SIG-M5 treated with dmso at 0.1 percent for 504 hours (cell line): ENCODE results near the gene ZNF581.

Experiments
- DNase-seq: peaks from one replicate; lab custom pipeline; 2025; ENCODE audit not compliant: unreplicated experiment; lab: John Stamatoyannopoulos, UW

Gene ZNF581

DNA sequence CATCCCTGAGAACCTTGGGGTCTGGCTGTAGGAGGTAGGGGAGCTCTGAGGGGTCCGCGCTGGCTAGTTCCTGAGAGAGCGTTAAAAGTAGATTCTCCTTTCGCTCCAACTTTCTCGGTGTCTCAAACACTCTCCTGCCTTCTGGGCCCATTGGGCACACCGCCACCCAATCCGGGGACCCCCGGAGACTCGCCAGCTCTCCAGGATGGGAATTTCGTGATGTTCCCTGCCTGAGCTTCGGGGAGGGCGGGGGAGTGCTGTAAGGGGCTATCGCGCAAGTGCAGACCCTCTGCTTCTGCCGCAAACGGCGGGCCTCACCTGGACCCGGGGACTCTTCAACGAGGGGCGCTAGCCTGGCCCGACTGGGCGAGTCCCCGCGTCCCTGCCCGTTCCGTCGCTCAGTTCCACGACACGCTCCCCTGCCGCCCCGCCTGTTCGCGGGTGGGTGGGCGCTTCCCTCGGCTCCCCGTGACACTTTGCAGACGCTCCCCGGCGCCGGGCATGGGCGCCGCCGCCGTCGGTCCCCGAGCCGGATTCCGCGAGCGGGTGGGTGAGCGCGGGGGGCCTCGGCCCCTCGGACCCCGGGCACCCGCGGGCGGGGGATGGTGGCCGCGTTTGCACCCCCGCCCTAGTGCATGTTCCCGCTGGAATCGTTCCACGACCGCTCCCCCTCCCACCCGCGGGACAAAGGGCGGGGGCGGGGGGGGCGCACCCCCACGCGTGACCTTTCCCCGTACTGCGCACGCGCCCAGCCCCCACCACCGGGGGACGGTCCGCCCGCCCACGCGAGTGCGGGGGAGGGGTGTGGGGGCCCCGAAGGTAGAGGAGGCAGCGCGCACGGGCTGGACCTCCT is 4.5 kb downstream of the ZNF581 start, which contains the start of gene CCDC106:
CCDC106 (plus strand) TSS at position 481 of the 853 bp plus-strand sequence. CDS start 835 bp downstream, outside the sequence.
- peak; percentile 43 for DNase-seq

DNA sequence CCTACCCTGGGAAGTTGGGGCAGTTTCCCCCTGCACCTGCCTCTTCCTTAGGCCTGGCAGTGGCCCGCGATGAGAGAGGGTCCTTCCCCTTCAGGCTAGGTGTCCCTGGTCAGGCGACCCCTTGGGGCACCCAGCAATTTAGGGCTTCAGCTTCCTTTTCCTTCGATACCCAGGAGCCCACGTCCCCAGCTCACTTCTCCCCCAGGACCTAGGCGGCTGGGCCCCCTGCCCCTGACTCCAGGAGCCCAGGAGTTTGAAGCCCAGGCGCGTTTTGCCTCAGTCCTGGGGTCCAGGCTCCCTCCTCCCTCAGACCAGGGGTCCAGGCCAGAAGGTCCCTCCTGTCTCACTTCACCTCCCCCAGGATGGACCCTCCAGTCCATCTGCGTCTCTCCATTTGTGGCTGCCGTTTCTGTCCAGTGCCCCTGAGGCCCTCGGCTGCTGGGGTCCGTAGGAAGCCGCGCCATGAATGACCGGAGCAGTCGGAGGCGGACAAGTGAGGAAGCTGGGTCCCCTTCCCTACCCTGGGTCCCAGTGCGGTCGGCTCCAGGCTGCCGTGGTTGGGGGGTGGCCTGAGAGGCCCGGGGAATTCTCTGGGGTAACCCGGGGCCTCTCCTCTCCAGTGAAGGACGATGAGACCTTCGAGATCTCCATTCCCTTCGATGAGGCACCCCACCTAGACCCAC is 5.3 kb downstream of the ZNF581 start:
- DNase-seq, result no peak

DNA sequence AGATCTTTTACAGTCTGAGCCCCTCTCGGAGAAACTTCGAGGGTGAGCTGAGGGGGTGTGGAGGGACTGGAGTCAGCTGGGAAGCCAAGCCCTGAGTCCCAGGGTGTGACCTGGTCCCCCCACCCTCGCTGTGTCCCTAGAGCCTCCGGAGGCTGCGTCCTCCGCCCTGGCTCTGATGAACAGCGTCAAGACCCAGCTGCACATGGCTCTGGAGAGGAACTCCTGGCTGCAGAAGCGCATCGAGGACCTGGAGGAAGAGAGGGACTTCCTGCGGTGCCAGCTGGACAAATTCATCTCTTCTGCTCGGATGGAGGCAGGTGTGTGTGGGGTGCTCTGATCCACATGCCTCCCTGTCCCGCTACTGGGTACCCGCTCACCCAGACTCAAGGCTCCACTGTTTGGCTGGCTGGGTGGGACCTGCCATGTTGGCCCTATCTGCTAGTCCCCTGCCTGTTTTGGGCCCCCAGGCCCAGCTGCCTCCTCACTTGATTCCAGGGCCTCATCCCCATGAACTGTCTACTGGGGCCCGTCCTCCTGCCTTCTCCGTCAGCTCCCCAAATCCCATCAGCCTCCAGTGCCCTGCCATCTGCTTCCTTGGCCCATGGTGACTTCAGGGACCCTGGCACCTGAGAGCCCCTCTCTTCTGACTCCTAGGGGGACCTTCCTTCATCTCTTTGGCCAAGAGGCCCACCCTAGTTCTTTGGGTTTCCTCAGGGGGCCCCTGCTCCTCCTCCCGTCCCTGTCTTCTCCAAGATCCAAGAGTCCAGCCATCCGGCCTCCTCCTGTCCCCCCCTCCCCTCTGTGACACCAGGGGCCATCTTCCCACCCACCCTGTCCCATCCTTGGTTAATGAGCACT is 6.0 kb downstream of the ZNF581 start:
- no peak for DNase-seq

DNA sequence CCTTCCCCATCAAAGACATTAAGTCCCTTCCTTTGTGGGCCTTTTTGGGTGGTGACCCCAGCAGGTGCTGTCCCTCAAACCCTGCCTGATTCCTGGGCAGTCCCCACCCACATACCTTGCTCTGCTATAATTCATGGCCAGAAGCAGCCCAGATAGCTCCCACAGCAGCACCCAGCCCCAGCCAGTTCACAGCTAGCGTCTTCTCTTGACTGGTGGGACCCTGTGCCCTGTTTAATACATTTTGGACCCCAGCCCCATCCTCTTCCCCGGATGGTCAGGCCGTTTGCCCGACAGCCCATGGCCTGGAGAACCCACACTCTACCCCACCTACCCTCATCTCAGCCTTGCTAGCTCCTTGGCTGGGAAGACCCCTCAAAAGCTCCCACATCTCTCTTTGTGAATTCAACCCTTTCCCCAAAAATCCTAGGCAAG is 6.7 kb downstream of the ZNF581 start:
- DNase-seq, result no peak

DNA sequence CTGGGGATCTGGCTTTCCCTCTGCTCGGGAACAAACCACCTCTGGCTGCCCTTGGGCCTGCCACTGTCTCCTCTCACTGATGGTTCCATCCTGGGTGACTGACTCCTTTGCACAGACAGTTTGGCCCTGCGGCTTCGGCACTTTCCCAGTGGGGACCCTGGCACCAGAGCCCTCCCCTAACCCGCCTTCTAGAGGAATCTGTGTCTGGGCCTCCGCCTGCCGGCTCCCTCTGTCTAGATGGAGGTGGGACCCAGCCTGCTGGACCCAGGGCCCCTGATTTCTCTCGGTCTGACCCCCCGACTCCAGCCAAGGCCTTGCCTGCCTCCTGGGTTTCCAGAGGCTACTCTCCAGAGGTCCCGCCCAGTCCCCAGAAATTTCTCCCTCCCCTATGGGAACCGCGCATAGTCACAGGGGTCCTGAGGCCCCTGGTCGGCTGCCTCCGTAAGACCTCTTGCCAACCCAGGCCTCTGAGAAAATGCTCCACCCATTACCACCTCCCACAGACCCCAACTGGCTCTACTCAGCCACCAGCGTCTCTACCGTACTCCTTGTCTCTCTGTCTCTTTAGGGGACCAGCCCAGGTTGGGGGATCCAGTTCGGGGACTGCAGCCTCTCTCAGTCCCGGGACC is 7.3 kb downstream of the ZNF581 start:
- no peak for DNase-seq

DNA sequence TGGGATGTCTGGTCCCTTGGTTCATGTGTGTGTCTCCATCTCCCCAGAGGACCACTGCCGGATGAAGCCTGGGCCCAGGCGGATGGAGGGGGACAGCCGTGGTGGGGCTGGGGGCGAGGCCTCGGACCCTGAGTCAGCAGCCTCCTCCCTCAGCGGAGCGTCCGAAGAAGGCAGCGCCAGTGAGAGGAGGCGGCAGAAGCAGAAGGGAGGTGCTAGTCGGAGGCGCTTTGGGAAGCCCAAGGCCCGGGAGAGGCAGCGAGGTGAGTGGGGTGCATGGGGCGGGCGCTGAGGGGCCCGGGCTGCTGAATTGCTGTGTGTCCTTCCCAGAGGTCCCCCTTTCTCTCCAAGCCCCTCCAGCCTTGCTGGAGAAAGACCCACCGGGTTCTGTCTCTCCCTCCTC is 7.8 kb downstream of the ZNF581 start:
- no peak for DNase-seq

DNA sequence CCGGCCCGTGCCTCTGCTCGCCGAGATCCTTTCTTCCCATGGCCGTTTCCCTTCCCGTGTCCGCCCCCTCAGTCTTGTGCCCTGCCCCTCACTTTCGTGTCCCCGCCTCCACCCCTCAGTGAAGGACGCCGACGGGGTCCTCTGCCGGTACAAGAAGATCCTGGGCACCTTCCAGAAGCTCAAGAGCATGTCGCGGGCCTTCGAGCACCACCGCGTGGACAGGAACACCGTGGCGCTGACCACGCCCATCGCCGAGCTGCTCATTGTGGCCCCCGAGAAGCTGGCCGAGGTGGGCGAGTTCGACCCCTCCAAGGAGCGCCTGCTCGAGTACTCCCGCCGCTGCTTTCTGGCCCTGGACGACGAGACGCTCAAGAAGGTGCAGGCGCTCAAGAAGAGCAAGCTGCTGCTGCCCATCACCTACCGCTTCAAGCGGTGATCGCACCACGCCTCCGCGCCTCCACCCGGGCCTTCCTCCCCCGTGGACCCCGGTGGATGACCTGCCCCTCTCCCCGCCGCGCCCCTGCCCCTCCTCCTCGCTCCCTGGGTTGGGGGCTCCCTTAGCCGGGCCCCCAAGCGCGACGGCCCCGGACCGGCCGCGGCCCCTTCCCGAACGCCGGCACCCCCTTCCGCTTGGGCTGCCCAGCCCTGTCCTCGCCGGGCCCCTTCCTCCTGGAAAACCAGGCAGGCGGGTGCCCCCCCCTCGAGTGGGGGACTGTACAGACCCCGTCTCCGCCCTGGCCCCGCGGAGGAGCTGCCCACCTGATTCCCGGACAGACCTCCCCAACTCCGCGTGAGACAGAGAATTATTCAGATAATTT is 9.1 kb downstream of the ZNF581 start:
- DNase-seq, result no peak

DNA sequence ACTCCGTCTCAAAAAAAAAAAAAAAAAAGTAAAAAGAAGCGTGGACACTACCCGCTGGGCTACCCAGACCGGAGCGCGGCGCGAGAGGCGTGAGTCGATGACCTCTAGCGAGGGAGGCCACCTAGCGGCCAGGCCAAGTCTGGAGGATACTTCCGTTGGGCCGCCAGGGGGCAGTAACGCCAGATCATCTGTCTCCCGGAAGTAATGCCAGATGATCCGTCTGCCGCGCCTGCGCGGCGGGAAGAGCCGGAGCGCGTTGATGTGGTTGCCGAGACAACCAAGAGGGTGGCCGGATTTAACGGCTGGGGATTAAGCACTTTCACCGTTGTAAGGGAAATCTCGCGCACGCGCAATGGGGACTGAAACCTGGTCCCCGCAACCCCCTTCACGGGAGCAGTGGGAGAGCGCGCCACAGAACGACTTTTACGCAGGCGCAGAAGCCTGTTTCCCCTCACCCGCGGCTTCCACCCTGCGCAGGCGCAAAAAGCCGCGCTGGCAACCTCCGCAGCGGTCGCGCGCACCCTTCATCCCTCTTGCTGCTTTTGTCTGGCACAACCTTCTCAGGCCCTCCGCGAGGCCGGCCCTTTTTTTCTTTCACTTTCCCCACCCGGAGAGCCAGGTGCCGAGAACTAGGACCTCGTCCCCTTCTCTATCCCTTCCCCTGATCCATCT is 10.3 kb downstream of the ZNF581 start:
- DNase-seq, result peak; percentile 97

DNA sequence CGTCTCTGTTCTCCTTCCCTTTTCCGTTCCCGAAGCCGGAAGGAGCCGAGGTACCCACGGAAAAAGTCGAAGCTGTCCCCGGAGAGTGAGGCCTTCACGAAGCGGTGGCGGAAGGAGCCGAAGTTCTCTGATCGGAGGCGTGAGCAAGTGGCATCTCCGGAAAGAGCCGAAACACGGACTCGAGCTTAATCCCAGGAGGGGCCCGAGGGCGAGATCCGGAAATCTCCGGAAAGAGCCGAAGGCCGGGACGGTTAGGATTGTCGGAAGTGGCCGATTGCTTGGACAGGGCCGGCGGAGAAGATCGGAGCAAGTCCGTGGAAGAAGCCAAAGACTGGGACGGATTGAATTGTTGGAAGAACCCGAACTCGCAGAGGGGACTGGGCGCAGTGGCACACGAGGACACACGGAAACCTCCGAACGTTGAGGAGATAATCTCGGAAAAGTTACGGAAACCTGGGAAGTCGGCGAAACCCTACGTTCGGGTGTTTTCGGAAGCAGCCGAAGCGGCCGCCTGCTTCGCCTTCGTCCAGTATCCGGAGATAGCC is 10.9 kb downstream of the ZNF581 start:
- DNase-seq, result peak; percentile 98

DNA sequence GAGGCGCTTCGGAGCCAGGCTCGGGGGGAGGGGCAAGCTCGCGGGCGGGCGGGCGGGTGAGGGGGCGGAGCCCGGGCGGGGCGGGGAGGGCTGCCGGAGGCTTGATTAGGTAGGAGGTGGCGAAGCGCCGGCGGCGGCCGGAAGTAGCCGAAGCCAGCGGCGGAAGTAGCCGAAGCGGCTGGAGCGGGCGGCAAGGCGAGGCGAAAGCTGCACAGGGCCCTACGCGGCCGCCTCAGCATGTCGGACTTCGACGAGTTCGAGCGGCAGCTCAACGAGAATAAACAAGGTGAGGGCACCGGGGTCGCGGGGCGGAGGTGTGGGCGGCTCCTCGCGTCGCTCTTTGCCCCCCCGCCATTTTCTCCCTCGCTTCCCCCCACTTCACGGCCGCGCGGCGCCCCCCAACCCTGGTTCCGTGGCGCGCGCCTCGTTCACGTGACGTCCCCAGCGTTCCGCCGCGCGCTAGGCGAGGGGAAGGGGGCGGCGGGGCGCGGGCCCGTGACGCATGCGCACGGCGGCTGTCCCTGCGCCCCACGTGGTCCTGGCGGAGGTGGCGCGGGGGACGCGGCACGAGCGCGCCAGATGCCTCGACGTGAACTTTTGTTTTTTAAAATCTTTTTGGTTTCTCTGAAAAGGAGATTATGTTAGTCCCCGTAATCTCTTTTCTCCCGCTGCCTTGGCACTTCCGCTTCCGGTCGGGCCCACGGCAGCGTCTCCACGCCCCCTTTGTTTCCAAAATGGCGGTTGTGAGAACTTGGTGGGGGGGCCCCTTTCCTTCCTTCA is 11.6 kb downstream of the ZNF581 start, which contains the start of gene U2AF2:
U2AF2 (plus strand) TSS at position 168 of the 780 bp plus-strand sequence; CDS start at position 238, 70 bp downstream.
- DNase-seq, result peak; percentile 90

DNA sequence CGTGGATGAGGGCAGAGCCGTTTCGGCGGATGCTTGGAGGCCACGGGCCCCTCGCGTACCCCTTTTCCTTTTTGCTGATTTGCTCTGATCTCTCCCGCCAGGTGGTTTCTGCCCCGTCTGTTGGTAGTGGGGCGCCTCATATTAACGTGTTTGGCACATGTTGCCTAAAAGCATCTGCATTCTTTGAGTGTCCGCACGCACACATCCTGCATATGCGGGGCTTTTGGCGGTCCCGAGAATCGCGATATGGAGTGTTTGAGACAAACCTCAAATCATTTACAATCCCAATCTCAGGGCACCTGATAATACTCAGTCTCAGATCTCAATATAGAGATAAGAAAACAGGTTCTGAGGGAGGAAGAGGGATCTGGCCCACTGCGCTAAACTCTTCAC is 12.2 kb downstream of the ZNF581 start:
- no peak for DNase-seq

DNA sequence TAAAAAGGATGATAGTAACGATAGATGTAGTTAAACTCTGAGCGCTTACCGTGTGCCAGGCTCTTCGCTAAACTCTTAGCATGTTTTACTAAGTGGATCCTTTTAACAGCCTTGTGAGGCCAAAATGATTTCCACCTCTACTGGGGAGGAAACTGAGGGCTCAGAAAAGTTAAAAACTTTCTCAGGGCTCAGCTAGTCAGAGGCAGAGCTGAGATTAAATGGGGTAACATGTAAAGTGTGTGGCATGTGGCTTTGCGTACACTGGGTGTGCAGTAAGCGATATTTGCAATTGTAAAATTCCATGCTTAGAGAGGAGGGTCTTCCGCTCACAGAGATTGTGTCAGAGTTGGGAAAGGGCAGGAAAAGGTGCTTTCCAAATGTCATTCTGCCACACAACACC is 13.1 kb downstream of the ZNF581 start:
- DNase-seq, result no peak

DNA sequence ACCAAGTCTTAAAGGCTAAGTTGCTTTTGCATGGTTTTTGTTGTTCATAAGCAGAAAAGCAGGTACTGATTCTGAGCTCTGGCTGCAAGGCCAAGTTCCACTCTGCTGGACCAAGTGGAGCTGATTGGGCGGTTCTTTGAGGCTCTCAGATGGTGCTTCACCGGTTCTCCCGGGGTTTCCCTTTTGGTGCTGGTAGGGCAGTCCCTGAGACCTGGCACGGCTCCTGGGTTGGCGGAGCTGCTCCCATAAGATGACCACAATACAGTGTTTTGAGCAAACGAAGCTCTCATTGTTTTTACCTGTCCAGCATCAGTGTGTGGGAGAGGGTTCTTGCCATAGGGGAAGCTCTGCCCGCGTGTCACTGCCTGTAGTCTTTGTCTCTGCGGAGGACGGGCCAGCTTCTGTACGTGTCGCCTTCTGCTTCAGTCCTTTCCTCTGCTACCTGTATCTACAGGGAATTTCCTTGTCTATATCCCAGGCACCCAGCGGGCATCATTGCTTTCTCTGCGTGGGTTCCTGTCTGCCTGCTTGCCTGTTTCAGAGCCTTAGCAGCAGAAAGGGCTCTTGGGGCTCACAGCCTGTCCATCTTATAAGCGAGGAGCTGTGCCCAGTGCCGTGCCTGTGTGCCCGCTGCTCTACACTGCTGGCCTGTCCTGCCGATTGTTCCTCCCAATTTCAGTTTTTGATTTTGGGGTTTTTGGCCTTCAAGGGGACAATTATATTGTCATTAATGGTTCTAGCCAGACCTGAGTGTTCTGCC is 13.7 kb downstream of the ZNF581 start:
- DNase-seq, result peak; percentile 11

DNA sequence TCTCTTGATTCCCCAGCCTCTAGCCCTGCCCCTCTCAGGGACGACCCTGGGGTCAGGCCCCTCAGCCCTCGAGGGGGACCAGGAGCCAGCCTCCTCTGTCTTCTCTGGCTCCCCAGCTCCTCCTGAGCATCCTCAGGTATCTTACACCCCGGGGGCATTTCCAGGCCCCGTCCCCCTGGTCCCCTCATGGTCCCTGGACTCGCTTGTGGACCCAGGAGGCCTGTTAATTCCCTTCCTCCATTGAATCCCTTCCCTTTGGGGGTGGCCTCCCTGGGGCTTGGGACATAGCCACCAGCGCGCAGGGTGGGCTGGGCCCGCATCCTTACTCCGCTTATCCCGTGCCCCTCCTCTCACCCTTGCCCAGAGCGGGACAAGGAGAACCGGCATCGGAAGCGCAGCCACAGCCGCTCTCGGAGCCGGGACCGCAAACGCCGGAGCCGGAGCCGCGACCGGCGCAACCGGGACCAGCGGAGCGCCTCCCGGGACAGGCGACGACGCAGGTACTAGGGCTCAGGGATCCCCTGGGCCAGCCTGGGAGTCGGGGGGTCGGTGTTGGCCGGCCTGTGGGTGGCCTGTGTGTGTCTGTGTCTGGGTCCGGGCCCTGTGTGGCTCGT is 15.5 kb downstream of the ZNF581 start:
- no peak for DNase-seq

DNA sequence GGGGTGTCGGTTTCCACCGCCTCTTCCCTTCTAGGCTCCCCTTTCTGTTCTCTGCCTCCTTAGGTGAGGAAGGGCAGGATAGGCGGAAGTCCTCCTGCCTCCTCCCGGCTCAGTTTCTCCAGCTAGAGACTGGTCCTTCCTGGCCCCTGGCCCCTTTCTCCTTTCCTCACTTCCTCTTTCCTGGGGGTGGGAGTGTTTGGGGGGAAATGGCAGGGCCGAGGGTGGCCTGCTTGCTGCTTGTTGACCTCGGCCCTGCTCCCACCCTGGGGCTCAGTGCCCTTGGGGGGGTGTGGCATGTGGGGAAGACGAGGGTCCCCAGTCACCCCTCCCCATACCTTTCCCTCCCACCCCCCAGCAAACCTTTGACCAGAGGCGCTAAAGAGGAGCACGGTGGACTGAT is 16.4 kb downstream of the ZNF581 start:
- DNase-seq, result no peak

DNA sequence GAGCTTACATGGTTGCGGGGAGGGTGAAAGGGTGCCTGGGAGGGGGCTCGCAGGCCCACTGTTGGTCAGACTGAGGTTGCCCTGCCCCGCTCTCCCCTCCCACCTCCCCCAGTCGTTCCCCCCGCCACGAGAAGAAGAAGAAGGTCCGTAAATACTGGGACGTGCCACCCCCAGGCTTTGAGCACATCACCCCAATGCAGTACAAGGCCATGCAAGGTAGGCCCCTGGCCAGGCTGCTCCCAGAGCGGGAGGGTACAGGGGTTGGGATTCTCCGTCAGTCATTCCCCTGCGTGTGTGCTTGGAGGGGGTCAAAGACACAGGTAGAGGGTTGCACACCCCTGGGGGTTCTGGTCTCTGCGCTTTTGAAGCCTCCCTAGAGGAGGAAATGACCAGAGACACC is 17.0 kb downstream of the ZNF581 start:
- no peak for DNase-seq

DNA sequence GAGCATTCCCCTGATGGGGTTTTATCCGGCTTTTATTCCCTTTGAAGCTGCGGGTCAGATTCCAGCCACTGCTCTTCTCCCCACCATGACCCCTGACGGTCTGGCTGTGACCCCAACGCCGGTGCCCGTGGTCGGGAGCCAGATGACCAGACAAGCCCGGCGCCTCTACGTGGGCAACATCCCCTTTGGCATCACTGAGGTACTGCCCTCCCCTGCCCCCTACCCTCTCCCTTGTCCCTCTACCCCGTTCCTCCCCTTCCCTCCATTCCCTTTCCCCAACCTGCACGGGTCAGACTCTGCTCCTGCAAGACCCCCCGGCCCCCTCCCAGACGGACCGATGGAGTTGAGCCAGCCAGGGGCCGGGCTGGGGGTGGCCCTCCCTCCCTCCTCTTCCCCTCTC is 17.5 kb downstream of the ZNF581 start:
- no peak for DNase-seq
